B cell (primary cell): ENCODE data around the gene XXYLT1. TPM values are rescaled to one million over a fixed set of nuclear protein-coding genes. Genes with fewer than 3 reads are reported as not detected.

Experiments used
- ATAC-seq: fragments of 200-7000 bp; cut with Tn5 transposase; one replicate; pipeline ENCODE4 v1.10.0; 2021; ENCODE audit warnings: low read depth, mild to moderate bottlenecking, moderate number of reproducible peaks, moderate library complexity
- CTCF ChIA-PET: fragments of 350-600 bp; sonication (Branson Sonifier 250); formaldehyde crosslinking; loops from one replicate; lab custom pipeline; 2021; ENCODE audit warnings: antibody characterized with exemption, inconsistent platforms; lab: Charles Lee
- POLR2A ChIA-PET: fragments of 350-600 bp; sonication (Branson Sonifier 250); formaldehyde crosslinking; loops from one replicate; lab custom pipeline; 2021; ENCODE audit warnings: antibody characterized with exemption; lab: Charles Lee
- DNase-seq: peaks from one replicate; pipeline ENCODE4 v3.0.0; 2013
- H2AFZ ChIP-seq: 2 replicates; pipeline ENCODE4 v1.6.1; 2012; ENCODE audit warnings: mild to moderate bottlenecking, low read depth, low read length; ENCODE audit not compliant: insufficient read depth, poor library complexity, severe bottlenecking
- H3K27ac ChIP-seq, 2 donors: 1 replicate in 1 of 2; 2 replicates in 1 of 2; pipeline ENCODE4 v1.5.1; 2012 to 2013; ENCODE audit warnings: low read length in 2 of 2, mild to moderate bottlenecking in 2 of 2, moderate library complexity in 1 of 2
- H3K27me3 ChIP-seq, 4 experiments: fragments of 200-600 bp in 1 of 4; sonication (generic) in 1 of 4; replicated peaks in 1 of 4; 1 replicate in 2 of 4; 2 replicates in 2 of 4; pipeline versions ENCODE4 v1.6.1 to v1.7.0; 2013 to 2016; ENCODE audit warnings: low read length in 3 of 4, mild to moderate bottlenecking in 2 of 4, mixed read lengths in 1 of 4, moderate library complexity in 1 of 4; ENCODE audit not compliant: insufficient read depth in 4 of 4, control insufficient read depth in 3 of 4; ENCODE audit errors: control extremely low read depth in 1 of 4
- H3K36me3 ChIP-seq, 2 experiments: replicated peaks in 1 of 2; 1 replicate in 1 of 2; 2 replicates in 1 of 2; pipeline versions ENCODE4 v1.6.1 to v1.7.1; 2013; ENCODE audit warnings: low read length in 1 of 2; ENCODE audit not compliant: insufficient read depth in 2 of 2, control insufficient read depth in 1 of 2; ENCODE audit errors: control extremely low read depth in 1 of 2, extremely low read depth in 1 of 2
- H3K4me1 ChIP-seq, 2 donors: fragments of 200-600 bp in 1 of 2; sonication (generic) in 1 of 2; 1 replicate in 1 of 2; 2 replicates in 1 of 2; pipeline versions ENCODE4 v1.5.1 to v1.6.1; 2013 to 2017; ENCODE audit warnings: low read length in 2 of 2; ENCODE audit not compliant: control insufficient read depth in 2 of 2, insufficient read depth in 2 of 2
- H3K4me2 ChIP-seq: replicated peaks from 2 replicates; pipeline ENCODE3; 2012; ENCODE audit warnings: mild to moderate bottlenecking, low read depth, low read length; ENCODE audit not compliant: poor library complexity, severe bottlenecking
- H3K4me3 ChIP-seq, 5 experiments: fragments of 200-600 bp in 1 of 5; sonication (generic) in 1 of 5; 1 replicate in 3 of 5; 2 replicates in 2 of 5; pipeline versions ENCODE4 v1.5.1 to v1.7.0; 2011 to 2016; ENCODE audit warnings: low read length in 4 of 5, mild to moderate bottlenecking in 4 of 5, low read depth in 2 of 5, control low read depth in 1 of 5, moderate library complexity in 1 of 5; ENCODE audit not compliant: insufficient read depth in 1 of 5; ENCODE audit errors: control extremely low read depth in 1 of 5, extremely low read depth in 1 of 5
- H3K79me2 ChIP-seq: fragments of 200-600 bp; sonication (generic); one replicate; pipeline ENCODE4 v1.6.0; 2016; ENCODE audit warnings: low read length; ENCODE audit not compliant: control insufficient read depth, insufficient read depth
- H3K9ac ChIP-seq: fragments of 200-600 bp; sonication (generic); 2 replicates; pipeline ENCODE4 v1.6.1; 2017; ENCODE audit warnings: mild to moderate bottlenecking, low read length, moderate library complexity
- H3K9me3 ChIP-seq, 3 donors: one replicate each; pipeline versions ENCODE4 v1.6.1 to v1.7.1; 2013; ENCODE audit warnings: low read length in 2 of 3; ENCODE audit not compliant: control insufficient read depth in 2 of 3, insufficient read depth in 1 of 3; ENCODE audit errors: control extremely low read depth in 1 of 3
- H4K20me1 ChIP-seq: 2 replicates; pipeline ENCODE4 v1.6.0; 2012; ENCODE audit warnings: mild to moderate bottlenecking, low read length; ENCODE audit not compliant: insufficient read depth, control insufficient read depth, poor library complexity, severe bottlenecking
- H3K27ac Mint-ChIP-seq: one replicate; pipeline ENCODE4 v1.8.0; 2021; ENCODE audit warnings: mixed read lengths
- H3K27me3 Mint-ChIP-seq: one replicate; pipeline ENCODE4 v1.8.0; 2021; ENCODE audit warnings: mixed read lengths
- H3K4me1 Mint-ChIP-seq: one replicate; pipeline ENCODE4 v1.8.0; 2021; ENCODE audit warnings: mixed read lengths
- H3K4me3 Mint-ChIP-seq: one replicate; pipeline ENCODE4 v1.8.0; 2021; ENCODE audit warnings: mixed read lengths
- H3K9me3 Mint-ChIP-seq: one replicate; pipeline ENCODE4 v1.8.0; 2022; ENCODE audit warnings: mixed read lengths; ENCODE audit not compliant: insufficient read depth
- EZH2 ChIP-seq: IDR thresholded peaks from 2 replicates; pipeline ENCODE4 v1.6.1; 2012; ENCODE audit warnings: borderline replicate concordance, low read depth, mild to moderate bottlenecking, moderate library complexity, low read length; ENCODE audit not compliant: insufficient read depth, poor library complexity, severe bottlenecking
- WGBS: methylation state at CpG from one replicate; pipeline ENCODE4 v1.1.5; 2013; ENCODE audit warnings: missing lambda C conversion rate; ENCODE audit not compliant: insufficient coverage; 5-methylcytosine and 5-hydroxymethylcytosine counted together
- intact Hi-C: fragments of 100-400 bp; cut with micrococcal nuclease; formaldehyde crosslinking; loops from one replicate; pipeline ENCODE4 v1.10.0; 2022
- polyA plus RNA-seq: library from polyadenylated mRNA; depleted of rRNA; stranded (reverse); fragments of >200 nt; gene quantifications from 2 replicates; pipeline ENCODE4 v1.2.3, GENCODE V29; 2012
- total RNA-seq, 2 donors: library from RNA; stranded (reverse); fragments of 120-200 nt in 1 of 2; gene quantifications; 1 replicate in 1 of 2; 2 replicates in 1 of 2; pipeline versions ENCODE4 v1.2.3 to v1.2.4, GENCODE V29; 2013 to 2022
- TF ChIP-seq, protein P1 (sequence below): fragments of 200-600 bp; IDR thresholded peaks from one replicate; pipeline ENCODE4 v1.8.0; 2022; ENCODE audit warnings: antibody characterized with exemption, mild to moderate bottlenecking

XXYLT1 gene
- total and polyA plus RNA-seq, 2 donors (not counting 1 experiment from before 2014, with no cell fraction given), result 2.6 to 11.2 TPM

DNA sequence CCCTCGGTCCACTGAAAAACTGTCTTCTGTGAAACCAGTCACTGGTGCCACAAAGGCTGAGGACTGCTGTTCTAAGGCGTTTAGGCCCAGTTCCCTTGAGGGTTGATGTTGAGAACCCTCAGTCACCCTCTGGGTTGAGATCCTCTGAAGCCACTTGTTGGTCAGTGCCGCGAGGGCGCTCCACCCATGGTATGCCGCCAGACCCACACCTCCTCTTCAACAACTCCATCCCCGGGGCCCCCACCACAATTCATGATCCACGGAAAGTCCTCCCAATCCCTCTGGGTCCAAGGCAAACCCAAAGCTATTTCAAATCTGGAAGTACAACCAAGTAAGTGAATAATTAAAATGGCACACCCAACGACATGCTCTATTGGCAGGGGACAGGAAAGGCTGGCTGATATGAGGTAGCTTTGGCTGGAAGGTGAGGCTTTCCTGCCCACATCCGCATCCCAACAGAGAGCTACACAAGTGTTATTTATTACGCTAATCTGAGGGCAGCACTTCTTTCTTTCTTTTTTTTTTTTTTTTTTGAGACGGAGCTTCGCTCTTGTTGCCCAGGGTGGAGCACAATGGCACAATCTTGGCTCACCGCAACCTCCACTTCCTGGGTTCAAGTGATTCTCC, 58.1 kb downstream of the XXYLT1 start:
- no peak overlapping the region for H3K4me3 ChIP-seq
- Mint-ChIP-seq H3K27ac (no peak overlapping the region), H3K4me3 (no peak overlapping the region), H3K27me3 (no peaks in the 10 kb centered on the region), H3K4me1 (peaks cover 12% of the 10 kb centered on the region), H3K9me3 (no peaks in the 10 kb centered on the region)
- DNase-seq (no peak), ATAC-seq (no peak)
- intact Hi-C loops, result no loop called here
- CTCF ChIA-PET, result no interaction called here
- H3K27ac ChIP-seq, result no peak overlapping the region
- no peaks in the 10 kb centered on the region for H3K36me3 ChIP-seq
- WGBS, result 75% methylated on average over 3 of the region's 14 CpGs
- no peak overlapping the region for H3K4me2 ChIP-seq
- H3K79me2 ChIP-seq, result no peaks in the 10 kb centered on the region
- peaks cover 3 to 12% of the 10 kb centered on the region in 2 donors for H3K4me1 ChIP-seq
- H4K20me1 ChIP-seq, result no peaks in the 10 kb centered on the region
- no peak overlapping the region for H2AFZ ChIP-seq
- peaks cover 0 to 6% (median 0%) of the 10 kb centered on the region in 3 donors for H3K9me3 ChIP-seq
- no peak for TF ChIP-seq EZH2
- TF ChIP-seq, protein P1, sequence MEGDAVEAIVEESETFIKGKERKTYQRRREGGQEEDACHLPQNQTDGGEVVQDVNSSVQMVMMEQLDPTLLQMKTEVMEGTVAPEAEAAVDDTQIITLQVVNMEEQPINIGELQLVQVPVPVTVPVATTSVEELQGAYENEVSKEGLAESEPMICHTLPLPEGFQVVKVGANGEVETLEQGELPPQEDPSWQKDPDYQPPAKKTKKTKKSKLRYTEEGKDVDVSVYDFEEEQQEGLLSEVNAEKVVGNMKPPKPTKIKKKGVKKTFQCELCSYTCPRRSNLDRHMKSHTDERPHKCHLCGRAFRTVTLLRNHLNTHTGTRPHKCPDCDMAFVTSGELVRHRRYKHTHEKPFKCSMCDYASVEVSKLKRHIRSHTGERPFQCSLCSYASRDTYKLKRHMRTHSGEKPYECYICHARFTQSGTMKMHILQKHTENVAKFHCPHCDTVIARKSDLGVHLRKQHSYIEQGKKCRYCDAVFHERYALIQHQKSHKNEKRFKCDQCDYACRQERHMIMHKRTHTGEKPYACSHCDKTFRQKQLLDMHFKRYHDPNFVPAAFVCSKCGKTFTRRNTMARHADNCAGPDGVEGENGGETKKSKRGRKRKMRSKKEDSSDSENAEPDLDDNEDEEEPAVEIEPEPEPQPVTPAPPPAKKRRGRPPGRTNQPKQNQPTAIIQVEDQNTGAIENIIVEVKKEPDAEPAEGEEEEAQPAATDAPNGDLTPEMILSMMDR, result no peak
- no peak overlapping the region for H3K9ac ChIP-seq
- H3K27me3 ChIP-seq, result no peaks in the 10 kb centered on the region
- POLR2A ChIA-PET, result no interaction called here

DNA sequence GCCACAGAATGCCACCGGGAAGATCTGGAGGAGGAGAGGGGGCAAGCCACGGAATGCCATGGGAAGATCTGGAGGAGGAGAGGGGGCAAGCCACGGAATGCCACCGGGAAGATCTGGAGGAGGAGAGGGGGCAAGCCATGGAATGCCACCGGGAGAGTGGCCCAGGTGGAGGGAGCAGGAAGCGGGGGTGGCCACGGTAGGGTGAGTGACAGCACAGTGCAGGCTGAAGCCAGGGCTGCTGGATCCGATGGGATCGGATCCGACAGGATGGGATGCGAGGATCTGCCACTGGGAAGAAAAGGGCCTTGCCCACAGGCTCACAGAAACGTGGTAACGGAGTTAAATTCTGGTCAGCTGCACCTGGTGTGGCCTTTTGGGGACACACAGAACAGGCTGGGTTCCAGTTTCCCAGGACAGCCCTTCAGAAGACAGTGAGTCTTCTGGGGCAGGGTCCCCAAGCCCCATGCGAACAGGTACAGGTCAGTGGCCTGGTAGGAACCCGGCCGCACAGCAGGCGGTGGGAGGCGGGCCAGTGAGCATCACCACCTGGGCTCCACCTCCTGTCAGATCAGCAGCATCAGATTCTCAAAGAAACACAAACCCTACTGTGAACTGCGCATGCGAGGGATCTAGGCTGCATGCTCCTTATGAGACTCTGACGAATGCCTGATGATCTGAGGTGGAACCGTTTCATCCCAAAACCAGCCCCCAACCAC, 58.8 kb downstream of the XXYLT1 start:
- Histone ChIP-seq H2AFZ (no peak overlapping the region), H4K20me1 (no peaks in the 10 kb centered on the region), H3K4me3 (no peak overlapping the region), H3K9me3 (peaks cover 0 to 8% (median 0%) of the 10 kb centered on the region in 3 donors), H3K9ac (no peak overlapping the region), H3K36me3 (no peaks in the 10 kb centered on the region), H3K79me2 (no peaks in the 10 kb centered on the region), H3K27me3 (no peaks in the 10 kb centered on the region), H3K4me2 (no peak overlapping the region), H3K4me1 (peaks cover 3 to 15% of the 10 kb centered on the region in 2 donors), H3K27ac (no peak overlapping the region)
- Mint-ChIP-seq H3K27ac (no peak overlapping the region), H3K9me3 (no peaks in the 10 kb centered on the region), H3K4me3 (no peak overlapping the region), H3K4me1 (peaks cover 16% of the 10 kb centered on the region), H3K27me3 (no peaks in the 10 kb centered on the region)
- WGBS, result 96% methylated on average over 20 of the region's 22 CpGs
- ATAC-seq, result no peak
- ChIA-PET CTCF (no interaction called here), POLR2A (no interaction called here)
- DNase-seq, result no peak
- intact Hi-C loops, result no loop called here
- no peak for TF ChIP-seq EZH2
- TF ChIP-seq, protein P1, result no peak
